Endothelial cell of umbilical vein (primary cell): ENCODE data around the gene MCM9. TPM values are rescaled to one million over a fixed set of nuclear protein-coding genes. Genes with fewer than 3 reads are reported as not detected.

Source experiments
- BruUV-seq: library from RNA; stranded (reverse); fragments of 400-500 nt; replicated peaks from 2 replicates; lab custom pipeline; 2021; lab: Mats Ljungman, UMichigan
- CTCF ChIA-PET: fragments of 300-600, 350-600 bp; sonication (Branson Sonifier 250); formaldehyde crosslinking; loops from one replicate; lab custom pipeline; 2021; ENCODE audit warnings: antibody characterized with exemption, inconsistent platforms; lab: Charles Lee
- POLR2A ChIA-PET: fragments of 300-600, 350-600 bp; sonication (Branson Sonifier 250); formaldehyde crosslinking; loops from one replicate; lab custom pipeline; 2021; ENCODE audit warnings: antibody characterized with exemption, inconsistent platforms; lab: Charles Lee
- DNase-seq: peaks from one replicate; pipeline ENCODE4 v3.0.0-alpha.2; 2011; ENCODE audit warnings: low read depth, low spot score
- FAIRE-seq: peaks from 2 replicates; lab custom pipeline; 2011; peaks lifted over from hg19 to GRCh38; lab: Jason Lieb, UNC
- H2AFZ ChIP-seq: 2 replicates; pipeline ENCODE4 v1.6.0; 2012; ENCODE audit warnings: low read depth, low read length, control low read depth, inconsistent platforms
- H3K27ac ChIP-seq: 2 replicates; pipeline ENCODE4 v1.5.1; 2011; ENCODE audit warnings: low read depth, mild to moderate bottlenecking, control low read depth, low read length, moderate library complexity; ENCODE audit not compliant: insufficient read depth
- H3K27me3 ChIP-seq, 2 experiments: 2 replicates each; pipeline versions ENCODE4 v1.6.0 to v1.6.1; 2011; ENCODE audit warnings: low read length in 2 of 2, mixed read lengths in 1 of 2; ENCODE audit not compliant: control insufficient read depth in 2 of 2, insufficient read depth in 2 of 2
- H3K36me3 ChIP-seq, 2 experiments: 2 replicates in 1 of 2; 3 replicates in 1 of 2; pipeline ENCODE4 v1.5.1; 2011; ENCODE audit warnings: low read length in 2 of 2, mild to moderate bottlenecking in 1 of 2, moderate library complexity in 1 of 2; ENCODE audit not compliant: control insufficient read depth in 2 of 2, insufficient read depth in 2 of 2; ENCODE audit errors: extremely low read depth in 1 of 2
- H3K4me1 ChIP-seq: 3 replicates; pipeline ENCODE4 v1.5.1; 2011; ENCODE audit warnings: mild to moderate bottlenecking, low read length; ENCODE audit not compliant: control insufficient read depth, insufficient read depth; ENCODE audit errors: extremely low read depth
- H3K4me2 ChIP-seq: 2 replicates; pipeline ENCODE4 v1.6.1; 2011; ENCODE audit warnings: low read length, control low read depth, mixed read lengths; ENCODE audit not compliant: insufficient read depth
- H3K4me3 ChIP-seq, 3 experiments: fragments of 200-600 bp in 1 of 3; sonication (generic), shearing (Covaris generic) in 1 of 3; replicated peaks in 1 of 3; 2 replicates each; pipeline ENCODE4 v1.5.1; 2011 to 2016; ENCODE audit warnings: control low read depth in 3 of 3, low read length in 3 of 3, mild to moderate bottlenecking in 2 of 3, inconsistent platforms in 1 of 3, low read depth in 1 of 3, moderate library complexity in 1 of 3; ENCODE audit not compliant: insufficient read depth in 1 of 3
- H3K79me2 ChIP-seq: 2 replicates; pipeline ENCODE4 v1.6.0; 2012; ENCODE audit warnings: low read length, inconsistent platforms; ENCODE audit not compliant: control insufficient read depth, insufficient read depth
- H3K9ac ChIP-seq: replicated peaks from 2 replicates; pipeline ENCODE3; 2011; ENCODE audit warnings: low read length, control low read depth; ENCODE audit not compliant: insufficient read depth; ENCODE audit errors: extremely low read depth
- H3K9me1 ChIP-seq: replicated peaks from 3 replicates; pipeline ENCODE4 v1.6.0; 2011; ENCODE audit warnings: mild to moderate bottlenecking, low read length; ENCODE audit not compliant: control insufficient read depth, insufficient read depth; ENCODE audit errors: extremely low read depth
- H3K9me3 ChIP-seq: replicated peaks from 2 replicates; pipeline ENCODE4 v1.5.1; 2012; ENCODE audit warnings: low read length, inconsistent platforms; ENCODE audit not compliant: control insufficient read depth, insufficient read depth
- H4K20me1 ChIP-seq: replicated peaks from 2 replicates; pipeline ENCODE3; 2011; ENCODE audit warnings: mild to moderate bottlenecking, low read length; ENCODE audit not compliant: control insufficient read depth, insufficient read depth; ENCODE audit errors: extremely low read depth
- EZH2 ChIP-seq: IDR thresholded peaks from 2 replicates; pipeline ENCODE4 v1.6.1; 2012; ENCODE audit warnings: borderline replicate concordance, low read depth, mild to moderate bottlenecking, moderate library complexity, low read length, inconsistent platforms; ENCODE audit not compliant: severe bottlenecking
- FOS ChIP-seq: IDR thresholded peaks from 2 replicates; pipeline ENCODE4 v1.6.1; 2011; ENCODE audit warnings: mild to moderate bottlenecking, low read length, moderate library complexity, borderline replicate concordance; ENCODE audit not compliant: insufficient read depth
- GATA2 ChIP-seq: IDR thresholded peaks from 2 replicates; pipeline ENCODE4 v1.7.0; 2011; ENCODE audit warnings: low read depth, mild to moderate bottlenecking, moderate library complexity, mixed read lengths, low read length; ENCODE audit not compliant: insufficient read length, insufficient read depth
- JUN ChIP-seq: IDR thresholded peaks from 2 replicates; pipeline ENCODE4 v1.6.1; 2011; ENCODE audit warnings: borderline replicate concordance, low read depth; ENCODE audit not compliant: insufficient read length, insufficient read depth
- MYC ChIP-seq: IDR thresholded peaks from one replicate; pipeline ENCODE4 v1.6.1; 2011; ENCODE audit warnings: mild to moderate bottlenecking, low read depth, low read length
- POLR2A ChIP-seq: IDR thresholded peaks from 2 replicates; pipeline ENCODE4 v1.6.1; 2012; ENCODE audit warnings: low read depth, mild to moderate bottlenecking, control low read depth, low read length
- POLR2AphosphoS5 ChIP-seq: IDR thresholded peaks from 2 replicates; pipeline ENCODE4 v1.6.1; 2012; ENCODE audit warnings: low read depth, mild to moderate bottlenecking, control low read depth, low read length, moderate library complexity; ENCODE audit not compliant: insufficient read depth
- dilution Hi-C: fragments of 300-500 bp; cut with MboI; formaldehyde crosslinking; loops from one replicate; pipeline ENCODE4 v1.15.0; 2019; ENCODE audit warnings: low sequenced_read_pairs; ENCODE audit not compliant: extremely low pct_ligation_motif_present
- intact Hi-C: fragments of 100-400 bp; cut with micrococcal nuclease; formaldehyde crosslinking; loops from one replicate; pipeline ENCODE4 v1.10.0; 2022
- polyA plus RNA-seq, 4 experiments: library from polyadenylated mRNA; depleted of rRNA in 3 of 4; stranded (reverse) in 3 of 4; unstranded in 1 of 4; fragments of >200 nt; gene quantifications; 2 replicates each; pipeline versions ENCODE4 v1.2.1 to v1.2.3, GENCODE V29; 2011 to 2012; ENCODE audit warnings: missing spikeins in 1 of 4
- total RNA-seq: library from RNA; stranded (reverse); gene quantifications from 2 replicates; pipeline ENCODE4 v1.2.3, GENCODE V29; 2021
- TF ChIP-seq, protein P1 (sequence below): IDR thresholded peaks from 2 replicates; pipeline ENCODE4 v1.6.1; 2011; ENCODE audit not compliant: insufficient read depth, insufficient read length
- TF ChIP-seq, protein P2 (sequence below), 2 donors: IDR thresholded peaks; 1 replicate in 1 of 2; 2 replicates in 1 of 2; pipeline ENCODE4 v1.5.1; 2011; ENCODE audit warnings: low read length in 2 of 2, mild to moderate bottlenecking in 2 of 2, moderate library complexity in 2 of 2, control low read depth in 1 of 2, inconsistent platforms in 1 of 2, low read depth in 1 of 2; ENCODE audit not compliant: insufficient read depth in 1 of 2; ENCODE audit errors: extremely low read depth in 1 of 2

Gene MCM9
- total and polyA plus RNA-seq, 2 donors (not counting 3 experiments of a cell fraction or from before 2014, with no cell fraction given) = 2.0 to 14.1 TPM

DNA sequence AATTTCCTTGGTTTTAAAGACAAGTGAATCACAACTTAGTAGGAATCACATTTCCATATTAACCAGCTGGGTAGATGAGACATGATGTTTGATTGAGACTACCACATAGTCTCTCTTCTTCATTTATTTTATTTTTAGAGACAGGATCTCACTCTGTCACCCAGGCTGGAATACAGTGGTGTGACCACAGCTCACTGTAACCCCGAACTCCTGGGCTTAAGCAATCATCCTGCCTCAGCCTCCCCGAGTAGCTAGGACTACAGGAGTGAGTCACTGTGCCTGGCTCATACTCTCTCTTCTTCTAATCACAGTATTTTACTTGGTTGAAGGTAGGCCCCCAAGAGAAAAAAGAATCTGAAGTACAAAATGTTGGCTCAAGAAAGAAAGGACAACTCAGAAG, 121.2 kb downstream of the MCM9 start:
- H3K9ac ChIP-seq = no peak overlapping the region
- H2AFZ ChIP-seq = no peak overlapping the region
- intact Hi-C loops = no loop called here

DNA sequence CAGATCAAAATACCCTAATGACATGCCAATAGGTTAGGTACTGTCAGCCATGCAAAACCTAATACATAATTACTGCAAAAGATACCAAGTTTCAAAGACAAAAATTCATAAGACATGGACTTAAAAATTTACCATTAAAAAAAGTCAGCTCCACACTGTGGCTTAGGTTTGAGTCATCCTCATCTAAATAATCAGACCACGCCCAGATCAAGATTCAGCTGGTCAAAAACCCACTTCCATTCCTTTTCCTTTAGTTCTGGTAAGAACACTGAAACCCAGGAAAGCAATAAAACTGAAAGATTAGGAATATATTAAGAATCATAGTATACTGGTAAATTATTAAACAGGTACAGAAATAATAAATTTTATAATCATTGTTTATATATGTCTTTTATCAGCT, 122.0 kb downstream of the MCM9 start:
- no peak for DNase-seq
- no peak for FAIRE-seq
- no peaks in the 10 kb centered on the region for H3K27me3 ChIP-seq
- ChIA-PET CTCF (interaction anchor here (1.8 kb wide), 1 partner anchor 12 kb away, joined by 5 read pairs; no protein-coding TSS in a partner anchor), POLR2A (no interaction called here)
- H3K36me3 ChIP-seq = peaks cover 0 to 4% of the 10 kb centered on the region in 2 experiments
- no peaks in the 10 kb centered on the region for H4K20me1 ChIP-seq
- no peak overlapping the region for H3K9ac ChIP-seq
- no peaks in the 10 kb centered on the region for H3K9me1 ChIP-seq
- no peaks in the 10 kb centered on the region for H3K9me3 ChIP-seq
- H3K4me1 ChIP-seq = no peaks in the 10 kb centered on the region
- no peak overlapping the region for H3K4me3 ChIP-seq
- H2AFZ ChIP-seq = no peak overlapping the region
- BruUV-seq = no TSS peak
- H3K79me2 ChIP-seq = no peaks in the 10 kb centered on the region
- no peak overlapping the region for H3K27ac ChIP-seq
- dilution Hi-C loops = no loop called here
- TF ChIP-seq POLR2AphosphoS5 (no peak), EZH2 (no peak), MYC (no peak), FOS (no peak), JUN (no peak), POLR2A (no peak), GATA2 (no peak)
- TF ChIP-seq, protein P1, sequence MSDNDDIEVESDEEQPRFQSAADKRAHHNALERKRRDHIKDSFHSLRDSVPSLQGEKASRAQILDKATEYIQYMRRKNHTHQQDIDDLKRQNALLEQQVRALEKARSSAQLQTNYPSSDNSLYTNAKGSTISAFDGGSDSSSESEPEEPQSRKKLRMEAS = no peak
- TF ChIP-seq, protein P2, sequence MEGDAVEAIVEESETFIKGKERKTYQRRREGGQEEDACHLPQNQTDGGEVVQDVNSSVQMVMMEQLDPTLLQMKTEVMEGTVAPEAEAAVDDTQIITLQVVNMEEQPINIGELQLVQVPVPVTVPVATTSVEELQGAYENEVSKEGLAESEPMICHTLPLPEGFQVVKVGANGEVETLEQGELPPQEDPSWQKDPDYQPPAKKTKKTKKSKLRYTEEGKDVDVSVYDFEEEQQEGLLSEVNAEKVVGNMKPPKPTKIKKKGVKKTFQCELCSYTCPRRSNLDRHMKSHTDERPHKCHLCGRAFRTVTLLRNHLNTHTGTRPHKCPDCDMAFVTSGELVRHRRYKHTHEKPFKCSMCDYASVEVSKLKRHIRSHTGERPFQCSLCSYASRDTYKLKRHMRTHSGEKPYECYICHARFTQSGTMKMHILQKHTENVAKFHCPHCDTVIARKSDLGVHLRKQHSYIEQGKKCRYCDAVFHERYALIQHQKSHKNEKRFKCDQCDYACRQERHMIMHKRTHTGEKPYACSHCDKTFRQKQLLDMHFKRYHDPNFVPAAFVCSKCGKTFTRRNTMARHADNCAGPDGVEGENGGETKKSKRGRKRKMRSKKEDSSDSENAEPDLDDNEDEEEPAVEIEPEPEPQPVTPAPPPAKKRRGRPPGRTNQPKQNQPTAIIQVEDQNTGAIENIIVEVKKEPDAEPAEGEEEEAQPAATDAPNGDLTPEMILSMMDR (IDR thresholded peaks at IDR 0.05; ENCODE audit: extremely low read depth in 1 of 2, insufficient read depth in 1 of 2, low read depth in 1 of 2, low read length in 2 of 2) = no peak
- intact Hi-C loops = no loop called here
- H3K4me2 ChIP-seq = no peak overlapping the region

More for the DNA sequence above, 121.2 kb downstream of the MCM9 start:
- H3K9me3 ChIP-seq = no peaks in the 10 kb centered on the region
- dilution Hi-C loops = no loop called here
- H4K20me1 ChIP-seq = no peaks in the 10 kb centered on the region
- CTCF ChIA-PET = interaction anchor here (1.3 to 1.8 kb wide), 2 partner anchors 13 to 15 kb away, joined by 4 to 5 read pairs; no protein-coding TSS in a partner anchor
- TF ChIP-seq POLR2A (no peak), FOS (no peak), MYC (no peak), POLR2AphosphoS5 (no peak)
- TF ChIP-seq, protein P2 (IDR thresholded peaks at IDR 0.05; ENCODE audit: extremely low read depth in 1 of 2, insufficient read depth in 1 of 2, low read depth in 1 of 2, low read length in 2 of 2) = no peak
- H3K9me1 ChIP-seq = no peaks in the 10 kb centered on the region
- peaks cover 0 to 4% of the 10 kb centered on the region in 2 experiments for H3K36me3 ChIP-seq
- POLR2A ChIA-PET = no interaction called here
- DNase-seq (no peak), FAIRE-seq (no peak)
- H3K4me3 ChIP-seq = no peak overlapping the region
- no peaks in the 10 kb centered on the region for H3K79me2 ChIP-seq
- H3K27ac ChIP-seq = no peak overlapping the region
- H3K4me2 ChIP-seq = no peak overlapping the region
- no peaks in the 10 kb centered on the region for H3K27me3 ChIP-seq
- H3K4me1 ChIP-seq = no peaks in the 10 kb centered on the region
- BruUV-seq = no TSS peak
